ENCODE results near the gene NLRP12.
"Not testable (repeated sequence)": the region's sequence is repeated elsewhere in the genome, so short reads cannot be mapped to it uniquely, and the experiment has no call there.

Gene NLRP12

GRCh38 chr19:53785196-53785889, 38.8 kb downstream of the NLRP12 start:
- H3K36me3 ChIP-seq = no peaks in the 10 kb centered on the region
- peaks cover 3% of the 10 kb centered on the region for H3K9me3 ChIP-seq (ENCODE audit: severe bottlenecking)
- TF ChIP-seq CTCF (IDR thresholded peaks at IDR 0.05; ENCODE audit: low read depth, low read length) = no peak
- no peak overlapping the region for H3K4me3 ChIP-seq (ENCODE audit: low read depth, low read length)
- no peak overlapping the region for H3K27ac ChIP-seq
- H3K27me3 ChIP-seq (ENCODE audit: insufficient read depth, low read depth, severe bottlenecking) = peaks cover 74% of the 10 kb centered on the region
- DNase-seq = no peak

DNA sequence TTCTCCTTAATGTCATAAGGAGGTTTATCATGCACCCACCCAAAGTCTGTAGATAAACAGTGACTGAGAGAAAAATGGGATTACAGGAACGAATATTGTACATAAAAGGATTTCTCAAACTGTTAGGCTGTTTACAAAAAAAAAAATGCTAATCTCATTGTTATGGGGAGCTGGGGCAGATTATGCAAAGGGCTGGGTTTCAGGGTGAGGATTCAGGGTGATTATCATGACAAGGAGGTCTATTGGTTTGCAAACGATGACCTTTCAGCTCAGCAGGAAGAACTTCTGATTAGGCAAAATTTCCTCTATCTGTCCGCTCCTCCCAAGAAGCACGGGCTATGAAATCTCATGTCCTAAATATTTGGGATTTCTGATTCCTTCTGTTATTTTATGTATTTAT, 41.4 kb downstream of the NLRP12 start:
- no peak for TF ChIP-seq CTCF (IDR thresholded peaks at IDR 0.05; ENCODE audit: low read depth, low read length)
- no peak for DNase-seq
- peaks cover 61% of the 10 kb centered on the region for H3K27me3 ChIP-seq (ENCODE audit: insufficient read depth, low read depth, severe bottlenecking)
- H3K4me3 ChIP-seq (ENCODE audit: low read depth, low read length) = no peak overlapping the region
- no peak overlapping the region for H3K27ac ChIP-seq
- peaks cover 2% of the 10 kb centered on the region for H3K9me3 ChIP-seq (ENCODE audit: severe bottlenecking)
- no peaks in the 10 kb centered on the region for H3K36me3 ChIP-seq

DNA sequence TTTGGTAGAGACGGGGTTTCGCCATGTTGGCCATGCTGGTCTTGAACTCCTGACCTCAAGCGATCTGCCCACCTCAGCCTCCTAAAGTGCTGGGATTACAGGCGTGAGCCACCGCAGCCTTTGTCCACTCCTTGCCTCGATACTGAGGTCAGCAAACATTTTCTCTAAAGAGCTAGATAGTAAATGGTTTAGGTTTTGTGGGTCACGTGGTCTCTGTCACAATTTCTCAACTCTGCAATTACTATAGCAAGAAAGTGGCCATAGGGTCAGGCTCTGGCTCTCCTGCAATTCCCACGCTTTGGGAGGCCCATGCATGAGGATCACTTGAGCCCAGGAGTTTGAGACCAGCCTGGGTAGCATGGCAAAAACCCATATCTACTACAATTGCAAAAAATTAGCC, 42.8 kb downstream of the NLRP12 start:
- H3K27me3 ChIP-seq (ENCODE audit: insufficient read depth, low read depth, severe bottlenecking) = peaks cover 52% of the 10 kb centered on the region
- H3K36me3 ChIP-seq; H3K4me3 ChIP-seq (ENCODE audit: low read depth, low read length); H3K27ac ChIP-seq; H3K9me3 ChIP-seq (ENCODE audit: severe bottlenecking); DNase-seq: not testable (repeated sequence)

DNA sequence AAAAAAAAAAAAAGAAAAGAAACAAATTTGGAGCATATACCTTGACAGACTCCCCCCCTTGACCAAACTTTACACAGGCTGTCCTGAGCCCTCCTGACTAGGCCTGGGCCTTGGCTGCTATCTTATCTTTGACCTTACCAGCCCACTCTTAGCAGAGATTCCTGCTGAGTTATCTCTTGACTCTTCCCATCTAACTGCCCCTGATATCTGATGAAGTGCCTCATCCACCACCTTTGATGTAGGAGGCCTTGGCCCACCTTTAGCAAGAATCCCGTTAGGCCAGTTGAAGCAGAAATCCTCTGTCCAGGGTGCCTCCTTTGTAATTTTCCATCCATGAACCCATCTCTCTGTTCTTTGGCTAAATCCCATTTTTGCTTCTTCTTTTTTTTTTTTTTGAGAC, 43.6 kb downstream of the NLRP12 start:
- Histone ChIP-seq H3K27me3 (ENCODE audit: insufficient read depth, low read depth, severe bottlenecking) (peaks cover 47% of the 10 kb centered on the region), H3K4me3 (ENCODE audit: low read depth, low read length) (no peak overlapping the region), H3K9me3 (ENCODE audit: severe bottlenecking) (no peaks in the 10 kb centered on the region), H3K27ac (no peak overlapping the region), H3K36me3 (no peaks in the 10 kb centered on the region)
- no peak for DNase-seq
- no peak for TF ChIP-seq CTCF (IDR thresholded peaks at IDR 0.05; ENCODE audit: low read depth, low read length)

- H3K27me3 ChIP-seq (ENCODE audit: insufficient read depth, low read depth, severe bottlenecking) = peaks cover 43% of the 10 kb centered on the region
- no peak overlapping the region for H3K4me3 ChIP-seq (ENCODE audit: low read depth, low read length)
- DNase-seq = no peak
- TF ChIP-seq CTCF (IDR thresholded peaks at IDR 0.05; ENCODE audit: low read depth, low read length) = no peak
- no peak overlapping the region for H3K27ac ChIP-seq
- no peaks in the 10 kb centered on the region for H3K9me3 ChIP-seq (ENCODE audit: severe bottlenecking)
- H3K36me3 ChIP-seq = no peaks in the 10 kb centered on the region
Measured at GRCh38 chr19:53775524-53775923, 48.6 kb downstream of the NLRP12 start.

- not testable (repeated sequence) for H3K4me3 ChIP-seq (ENCODE audit: low read depth, low read length); H3K36me3 ChIP-seq; H3K9me3 ChIP-seq (ENCODE audit: severe bottlenecking); H3K27ac ChIP-seq; DNase-seq
- peaks cover 47% of the 10 kb centered on the region for H3K27me3 ChIP-seq (ENCODE audit: insufficient read depth, low read depth, severe bottlenecking)
Measured at GRCh38 chr19:53774491-53774890, 49.6 kb downstream of the NLRP12 start.

- H3K9me3 ChIP-seq (ENCODE audit: severe bottlenecking) = no peaks in the 10 kb centered on the region
- H3K27me3 ChIP-seq (ENCODE audit: insufficient read depth, low read depth, severe bottlenecking) = peaks cover 47% of the 10 kb centered on the region
- H3K4me3 ChIP-seq (ENCODE audit: low read depth, low read length) = no peak overlapping the region
- DNase-seq = no peak
- H3K36me3 ChIP-seq = no peaks in the 10 kb centered on the region
- H3K27ac ChIP-seq = no peak overlapping the region
- TF ChIP-seq CTCF (IDR thresholded peaks at IDR 0.05; ENCODE audit: low read depth, low read length) = no peak
Measured at GRCh38 chr19:53773999-53774398, 50.1 kb downstream of the NLRP12 start.
